GM23338 (cell line): ENCODE data around the gene PCOLCE2. TPM values are rescaled to one million over a fixed set of nuclear protein-coding genes. Genes with fewer than 3 reads are reported as not detected.
"Not testable (repeated sequence)": the region's sequence is repeated elsewhere in the genome, so short reads cannot be mapped to it uniquely, and the experiment has no call there.

ENCODE experiments used
- ATAC-seq: fragments of 200-7000 bp; cut with Tn5 transposase; 3 replicates; pipeline ENCODE4 v1.9.1; 2020
- DNase-seq: peaks from one replicate; pipeline ENCODE4 v3.0.0-alpha.2; 2015; ENCODE audit warnings: low spot score
- H2AFZ ChIP-seq: fragments of 200-600 bp; sonication (generic); 2 replicates; pipeline ENCODE4 v1.8.0; 2016; ENCODE audit warnings: antibody characterized with exemption, mild to moderate bottlenecking, moderate library complexity
- H3F3A ChIP-seq: fragments of 200-600 bp; sonication (generic); replicated peaks from 2 replicates; pipeline ENCODE4 v1.8.0; 2017; ENCODE audit warnings: antibody characterized with exemption, mixed run types, low read depth
- H3K27ac ChIP-seq: fragments of 200-600 bp; sonication (generic); 2 replicates; pipeline ENCODE4 v1.6.1; 2016; ENCODE audit warnings: low read depth
- H3K27me3 ChIP-seq: fragments of 200-600 bp; sonication (generic); 2 replicates; pipeline ENCODE4 v1.8.0; 2016; ENCODE audit warnings: mild to moderate bottlenecking, mixed run types, moderate library complexity; ENCODE audit not compliant: insufficient read depth
- H3K36me3 ChIP-seq: fragments of 200-600 bp; sonication (generic); 2 replicates; pipeline ENCODE4 v1.8.0; 2016; ENCODE audit warnings: mild to moderate bottlenecking; ENCODE audit not compliant: insufficient read depth
- H3K4me1 ChIP-seq: fragments of 200-600 bp; sonication (generic); 2 replicates; pipeline ENCODE4 v1.8.0; 2016; ENCODE audit warnings: mild to moderate bottlenecking, moderate library complexity; ENCODE audit not compliant: insufficient read depth
- H3K4me2 ChIP-seq: fragments of 200-600 bp; sonication (generic); 2 replicates; pipeline ENCODE4 v1.7.1; 2017; ENCODE audit warnings: mixed run types
- H3K4me3 ChIP-seq: fragments of 200-600 bp; sonication (generic); 2 replicates; pipeline ENCODE4 v1.6.1; 2016; ENCODE audit warnings: mixed run types
- H3K79me2 ChIP-seq: fragments of 200-600 bp; sonication (generic); replicated peaks from 2 replicates; pipeline ENCODE4 v1.8.0; 2017; ENCODE audit warnings: mild to moderate bottlenecking; ENCODE audit not compliant: insufficient read depth
- H3K9me2 ChIP-seq: fragments of 200-600 bp; sonication (generic); 2 replicates; pipeline ENCODE4 v1.8.0; 2017; ENCODE audit not compliant: insufficient read depth
- H4K20me1 ChIP-seq: fragments of 200-600 bp; sonication (generic); replicated peaks from 2 replicates; pipeline ENCODE4 v1.8.0; 2017; ENCODE audit warnings: mild to moderate bottlenecking; ENCODE audit not compliant: insufficient read depth
- H3K27ac Mint-ChIP-seq: 2 replicates; pipeline ENCODE4 v1.8.0; 2020; ENCODE audit warnings: inconsistent platforms, mild to moderate bottlenecking, moderate library complexity, mixed read lengths
- H3K27me3 Mint-ChIP-seq: 3 replicates; pipeline ENCODE4 v1.8.0; 2022; ENCODE audit warnings: low read depth, mild to moderate bottlenecking, moderate library complexity, mixed read lengths, inconsistent platforms; ENCODE audit not compliant: insufficient read depth, poor library complexity
- H3K36me3 Mint-ChIP-seq: 3 replicates; pipeline ENCODE4 v1.8.0; 2021; ENCODE audit warnings: low read depth, mild to moderate bottlenecking, inconsistent platforms, moderate library complexity, mixed read lengths
- H3K4me1 Mint-ChIP-seq: 3 replicates; pipeline ENCODE4 v1.8.0; 2020; ENCODE audit warnings: mild to moderate bottlenecking, inconsistent platforms, mixed read lengths
- H3K4me3 Mint-ChIP-seq: 3 replicates; pipeline ENCODE4 v1.8.0; 2021; ENCODE audit warnings: moderate library complexity, mild to moderate bottlenecking, inconsistent platforms, mixed read lengths
- H3K9me3 Mint-ChIP-seq: 3 replicates; pipeline ENCODE4 v1.8.0; 2020; ENCODE audit warnings: moderate library complexity, mild to moderate bottlenecking, inconsistent platforms, mixed read lengths
- EZH2 ChIP-seq: fragments of 200-600 bp; sonication (generic); IDR thresholded peaks from one replicate; pipeline ENCODE4 v1.8.0; 2017; ENCODE audit warnings: antibody characterized with exemption, mild to moderate bottlenecking, low read depth; ENCODE audit not compliant: unreplicated experiment
- NANOG ChIP-seq: IDR thresholded peaks from 2 replicates; pipeline ENCODE4 v1.6.1; 2016; ENCODE audit warnings: antibody characterized with exemption, borderline replicate concordance
- polyA plus RNA-seq: library from polyadenylated mRNA; unstranded; fragments of >200 nt; fragmentation: Nextera tagmentation; extraction: Ambion mirVana; gene quantifications from 2 replicates; pipeline ENCODE4 v1.2.1, GENCODE V29; 2016
- total RNA-seq: library from RNA; depleted of rRNA; stranded (reverse); fragments of >200 nt; shearing (Covaris generic); gene quantifications from 2 replicates; pipeline ENCODE4 v1.2.3, GENCODE V29; 2014
- TF ChIP-seq, protein P1 (sequence below), 2 experiments: fragments of 200-600 bp in 1 of 2; sonication (generic) in 1 of 2; conservative IDR thresholded peaks; 2 replicates each; pipeline versions ENCODE4 v1.5.1 to v1.6.1; 2016 to 2017; ENCODE audit warnings: antibody characterized with exemption in 2 of 2, low read depth in 2 of 2, mild to moderate bottlenecking in 2 of 2, moderate library complexity in 1 of 2
- TF ChIP-seq, protein P2 (sequence below): IDR thresholded peaks from one replicate; pipeline ENCODE4 v1.6.1; 2018; ENCODE audit warnings: antibody characterized with exemption; ENCODE audit not compliant: unreplicated experiment

Gene PCOLCE2
- total and polyA plus RNA-seq, 2 experiments from 2014 or later = 17.7 to 22.6 TPM

DNA sequence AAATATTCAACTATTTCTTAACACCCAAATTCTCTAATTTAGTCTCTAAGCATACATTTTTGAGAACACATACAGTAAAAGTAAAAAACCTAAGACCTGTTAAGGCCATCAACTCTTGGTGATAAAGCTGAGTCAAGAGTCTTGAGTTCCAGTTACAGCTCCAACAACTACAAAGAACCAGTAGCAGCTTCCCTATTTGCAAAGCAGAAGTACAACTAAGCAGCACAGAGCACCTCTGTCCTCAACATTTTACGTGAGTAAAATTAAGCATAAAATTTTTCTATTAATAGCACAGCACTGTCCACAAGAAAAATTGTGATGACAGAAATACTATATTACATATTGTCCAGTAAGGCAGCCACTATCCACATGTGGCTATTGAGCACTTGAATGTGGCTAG, 4.4 kb downstream of the PCOLCE2 start:
- Mint-ChIP-seq H3K4me3 (no peak overlapping the region), H3K4me1 (peaks cover 15% of the 10 kb centered on the region), H3K9me3 (no peaks in the 10 kb centered on the region), H3K27ac (no peak overlapping the region), H3K36me3 (no peaks in the 10 kb centered on the region; the same call in 2 of the 3 replicates), H3K27me3 (peaks cover 6% of the 10 kb centered on the region)
- ATAC-seq = no peak
- Histone ChIP-seq H3K4me2 (no peak overlapping the region), H3K9me2 (no peaks in the 10 kb centered on the region), H2AFZ (no peak overlapping the region), H3F3A (no peaks in the 10 kb centered on the region; the same call in 1 of the 2 replicates), H3K4me3 (no peak overlapping the region), H3K27me3 (peaks cover 18% of the 10 kb centered on the region), H3K79me2 (0 out of 2 replicates have a peak, but pooled peaks cover 2% of the 10 kb centered on the region), H3K36me3 (no peaks in the 10 kb centered on the region), H3K4me1 (no peaks in the 10 kb centered on the region; the same call in 1 of the 2 replicates), H4K20me1 (no peaks in the 10 kb centered on the region), H3K27ac (no peak overlapping the region)
- DNase-seq = no peak
- TF ChIP-seq NANOG = no peak
- TF ChIP-seq, protein P1, sequence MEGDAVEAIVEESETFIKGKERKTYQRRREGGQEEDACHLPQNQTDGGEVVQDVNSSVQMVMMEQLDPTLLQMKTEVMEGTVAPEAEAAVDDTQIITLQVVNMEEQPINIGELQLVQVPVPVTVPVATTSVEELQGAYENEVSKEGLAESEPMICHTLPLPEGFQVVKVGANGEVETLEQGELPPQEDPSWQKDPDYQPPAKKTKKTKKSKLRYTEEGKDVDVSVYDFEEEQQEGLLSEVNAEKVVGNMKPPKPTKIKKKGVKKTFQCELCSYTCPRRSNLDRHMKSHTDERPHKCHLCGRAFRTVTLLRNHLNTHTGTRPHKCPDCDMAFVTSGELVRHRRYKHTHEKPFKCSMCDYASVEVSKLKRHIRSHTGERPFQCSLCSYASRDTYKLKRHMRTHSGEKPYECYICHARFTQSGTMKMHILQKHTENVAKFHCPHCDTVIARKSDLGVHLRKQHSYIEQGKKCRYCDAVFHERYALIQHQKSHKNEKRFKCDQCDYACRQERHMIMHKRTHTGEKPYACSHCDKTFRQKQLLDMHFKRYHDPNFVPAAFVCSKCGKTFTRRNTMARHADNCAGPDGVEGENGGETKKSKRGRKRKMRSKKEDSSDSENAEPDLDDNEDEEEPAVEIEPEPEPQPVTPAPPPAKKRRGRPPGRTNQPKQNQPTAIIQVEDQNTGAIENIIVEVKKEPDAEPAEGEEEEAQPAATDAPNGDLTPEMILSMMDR (conservative IDR thresholded peaks at IDR 0.05; ENCODE audit: low read depth in 2 of 2) = no peak

DNA sequence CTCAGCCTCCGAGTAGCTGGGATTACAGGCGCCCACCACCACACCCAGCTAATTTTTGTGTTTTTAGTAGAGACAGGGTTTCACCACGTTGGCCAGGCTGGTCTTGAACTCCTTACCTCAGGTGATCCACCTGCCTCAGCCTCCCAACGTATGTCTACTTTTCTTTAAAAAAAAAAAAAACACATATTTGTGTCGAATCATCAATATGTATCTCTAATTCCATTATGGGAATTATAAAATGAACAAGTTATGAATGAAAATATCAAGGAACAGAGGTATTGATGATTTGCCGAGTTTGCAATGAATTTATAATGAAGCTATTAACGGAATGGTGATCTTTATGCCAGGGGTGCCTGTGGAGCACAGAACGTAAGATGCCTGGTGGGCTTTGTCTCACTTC, 5.3 kb downstream of the PCOLCE2 start:
- H2AFZ ChIP-seq, ATAC-seq, H3K9me3 Mint-ChIP-seq, H3K4me1 ChIP-seq, H3K36me3 ChIP-seq, H3K79me2 ChIP-seq, H3K4me2 ChIP-seq, DNase-seq, H3F3A ChIP-seq, H3K27ac Mint-ChIP-seq, H3K9me2 ChIP-seq, H3K36me3 Mint-ChIP-seq, H3K4me3 Mint-ChIP-seq, H3K4me3 ChIP-seq, H3K27me3 Mint-ChIP-seq, H3K27ac ChIP-seq, H4K20me1 ChIP-seq: not testable (repeated sequence)
- peaks cover 12% of the 10 kb centered on the region; the same call in 2 of the 3 replicates for H3K4me1 Mint-ChIP-seq
- H3K27me3 ChIP-seq = peaks cover 12% of the 10 kb centered on the region

DNA sequence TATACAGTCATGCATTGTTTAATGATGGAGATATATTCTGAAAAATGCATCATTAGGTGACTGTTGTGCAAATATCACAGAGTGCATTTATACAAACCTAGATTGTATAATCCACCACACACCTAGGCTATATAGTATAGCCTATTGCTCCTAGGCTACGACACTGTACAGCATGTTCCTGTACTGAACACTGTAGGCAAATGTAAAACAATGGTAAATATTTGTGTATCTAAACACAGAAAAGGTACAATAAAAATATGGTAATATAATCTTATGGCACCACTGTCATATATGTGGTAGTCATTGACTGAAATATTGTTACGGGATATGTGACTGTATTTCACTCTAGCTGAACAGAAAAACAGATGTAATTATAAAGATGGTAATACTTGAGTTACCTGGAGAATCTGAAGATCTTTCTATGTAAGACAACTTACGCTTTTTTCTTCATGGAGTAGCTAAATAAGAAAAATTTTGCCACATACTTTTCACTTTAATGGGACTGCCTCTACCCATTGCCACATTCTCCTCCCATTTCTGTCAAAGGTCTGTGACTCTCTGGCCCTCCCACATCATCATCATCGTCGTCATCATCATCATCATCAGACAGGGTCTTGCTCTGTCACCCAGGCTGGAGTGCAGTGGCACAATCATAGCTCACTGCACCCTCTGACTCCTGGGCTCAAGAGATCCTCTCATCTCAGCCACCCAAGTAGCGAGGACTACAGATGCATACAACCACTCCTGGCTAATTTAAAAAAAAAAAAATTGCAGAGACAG, 7.2 kb downstream of the PCOLCE2 start:
- Histone ChIP-seq H3K36me3 (no peaks in the 10 kb centered on the region), H3K27ac (no peak overlapping the region), H3K27me3 (no peaks in the 10 kb centered on the region), H3K4me1 (no peaks in the 10 kb centered on the region), H3K4me2 (no peak overlapping the region), H3K4me3 (no peak overlapping the region), H3K9me2 (peaks cover 4% of the 10 kb centered on the region; the same call in 1 of the 2 replicates), H4K20me1 (no peaks in the 10 kb centered on the region), H2AFZ (no peak overlapping the region), H3F3A (no peaks in the 10 kb centered on the region), H3K79me2 (0 out of 2 replicates have a peak, but pooled peaks cover 2% of the 10 kb centered on the region)
- DNase-seq = no peak
- H3K36me3 Mint-ChIP-seq = no peaks in the 10 kb centered on the region; the same call in 2 of the 3 replicates
- ATAC-seq = no peak
- peak overlapping the region; percentile 16; the same call in 1 of the 2 replicates for H3K27ac Mint-ChIP-seq
- no peak overlapping the region for H3K4me3 Mint-ChIP-seq
- no peaks in the 10 kb centered on the region for H3K9me3 Mint-ChIP-seq
- no peaks in the 10 kb centered on the region for H3K27me3 Mint-ChIP-seq
- peaks cover 3% of the 10 kb centered on the region; the same call in 2 of the 3 replicates for H3K4me1 Mint-ChIP-seq
- TF ChIP-seq NANOG = no peak
- TF ChIP-seq, protein P2, sequence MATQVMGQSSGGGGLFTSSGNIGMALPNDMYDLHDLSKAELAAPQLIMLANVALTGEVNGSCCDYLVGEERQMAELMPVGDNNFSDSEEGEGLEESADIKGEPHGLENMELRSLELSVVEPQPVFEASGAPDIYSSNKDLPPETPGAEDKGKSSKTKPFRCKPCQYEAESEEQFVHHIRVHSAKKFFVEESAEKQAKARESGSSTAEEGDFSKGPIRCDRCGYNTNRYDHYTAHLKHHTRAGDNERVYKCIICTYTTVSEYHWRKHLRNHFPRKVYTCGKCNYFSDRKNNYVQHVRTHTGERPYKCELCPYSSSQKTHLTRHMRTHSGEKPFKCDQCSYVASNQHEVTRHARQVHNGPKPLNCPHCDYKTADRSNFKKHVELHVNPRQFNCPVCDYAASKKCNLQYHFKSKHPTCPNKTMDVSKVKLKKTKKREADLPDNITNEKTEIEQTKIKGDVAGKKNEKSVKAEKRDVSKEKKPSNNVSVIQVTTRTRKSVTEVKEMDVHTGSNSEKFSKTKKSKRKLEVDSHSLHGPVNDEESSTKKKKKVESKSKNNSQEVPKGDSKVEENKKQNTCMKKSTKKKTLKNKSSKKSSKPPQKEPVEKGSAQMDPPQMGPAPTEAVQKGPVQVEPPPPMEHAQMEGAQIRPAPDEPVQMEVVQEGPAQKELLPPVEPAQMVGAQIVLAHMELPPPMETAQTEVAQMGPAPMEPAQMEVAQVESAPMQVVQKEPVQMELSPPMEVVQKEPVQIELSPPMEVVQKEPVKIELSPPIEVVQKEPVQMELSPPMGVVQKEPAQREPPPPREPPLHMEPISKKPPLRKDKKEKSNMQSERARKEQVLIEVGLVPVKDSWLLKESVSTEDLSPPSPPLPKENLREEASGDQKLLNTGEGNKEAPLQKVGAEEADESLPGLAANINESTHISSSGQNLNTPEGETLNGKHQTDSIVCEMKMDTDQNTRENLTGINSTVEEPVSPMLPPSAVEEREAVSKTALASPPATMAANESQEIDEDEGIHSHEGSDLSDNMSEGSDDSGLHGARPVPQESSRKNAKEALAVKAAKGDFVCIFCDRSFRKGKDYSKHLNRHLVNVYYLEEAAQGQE = no peak
- TF ChIP-seq EZH2 = no peak
